SK-N-MC (cell line): ENCODE results near the gene REEP6.

Experiments
- DNase-seq: peaks from one replicate; pipeline ENCODE4 v3.0.0-alpha.2; 2011; ENCODE audit warnings: low read depth, low spot score
- H3K27ac ChIP-seq: fragments of 200-600 bp; sonication (generic); 2 replicates; pipeline ENCODE4 v1.5.1; 2016; ENCODE audit warnings: mixed run types
- H3K36me3 ChIP-seq: fragments of 200-600 bp; sonication (generic); 2 replicates; pipeline ENCODE4 v1.6.1; 2017; ENCODE audit warnings: antibody characterized with exemption, low read length, mixed read lengths; ENCODE audit not compliant: insufficient read depth
- H3K4me3 ChIP-seq: fragments of 200-600 bp; sonication (generic); 2 replicates; pipeline ENCODE4 v1.5.1; 2016
- H3K9ac ChIP-seq: fragments of 200-600 bp; sonication (generic); 2 replicates; pipeline ENCODE4 v1.8.0; 2017; ENCODE audit warnings: mixed run types, mixed read lengths; ENCODE audit not compliant: insufficient read length
- H3K9me3 ChIP-seq: fragments of 200-600 bp; sonication (generic); 2 replicates; pipeline ENCODE4 v1.6.1; 2017; ENCODE audit warnings: low read depth, mild to moderate bottlenecking, antibody characterized with exemption, low read length, moderate library complexity, mixed read lengths
- EZH2 ChIP-seq: fragments of 200-600 bp; sonication (generic); IDR thresholded peaks from one replicate; pipeline ENCODE4 v1.6.1; 2017; ENCODE audit warnings: antibody characterized with exemption
- FOXP2 ChIP-seq: optimal IDR thresholded peaks from 2 replicates; pipeline ENCODE3; 2011; ENCODE audit warnings: mild to moderate bottlenecking, moderate library complexity; ENCODE audit not compliant: insufficient read depth; ENCODE audit errors: extremely low read length, control extremely low read depth
- POLR2AphosphoS5 ChIP-seq: IDR thresholded peaks from 2 replicates; pipeline ENCODE4 v1.6.1; 2012; ENCODE audit warnings: mild to moderate bottlenecking, low read depth, low read length, borderline replicate concordance

The REEP6 gene

GRCh38 chr19:1482361-1483130 lies 8.4 kb upstream of the REEP6 start:
- DNase-seq: no peak

GRCh38 chr19:1483131-1483978 lies 7.6 kb upstream of the REEP6 start:
- H3K36me3 ChIP-seq: no peaks in the 10 kb centered on the region
- H3K9ac ChIP-seq: no peak overlapping the region
- DNase-seq: no peak
- no peaks in the 10 kb centered on the region for H3K9me3 ChIP-seq
- no peak overlapping the region for H3K27ac ChIP-seq
- no peak overlapping the region for H3K4me3 ChIP-seq
- no peak for TF ChIP-seq EZH2
- TF ChIP-seq FOXP2: no peak
- no peak for TF ChIP-seq POLR2AphosphoS5

More at GRCh38 chr19:1482361-1483130, 8.4 kb upstream of the REEP6 start:
- Histone ChIP-seq H3K36me3 (no peaks in the 10 kb centered on the region), H3K4me3 (no peak overlapping the region), H3K9ac (no peak overlapping the region), H3K27ac (no peak overlapping the region), H3K9me3 (no peaks in the 10 kb centered on the region)
- TF ChIP-seq EZH2 (no peak), POLR2AphosphoS5 (no peak), FOXP2 (no peak)

GRCh38 chr19:1483979-1484428 lies 7.0 kb upstream of the REEP6 start:
- H3K36me3 ChIP-seq: no peaks in the 10 kb centered on the region

GRCh38 chr19:1486720-1487575 lies 4.0 kb upstream of the REEP6 start:
- H3K9me3 ChIP-seq: no peaks in the 10 kb centered on the region
- DNase-seq: no peak
- no peak overlapping the region for H3K27ac ChIP-seq
- no peaks in the 10 kb centered on the region for H3K36me3 ChIP-seq
- TF ChIP-seq EZH2 (no peak), FOXP2 (no peak), POLR2AphosphoS5 (no peak)
- no peak overlapping the region for H3K4me3 ChIP-seq
- no peak overlapping the region for H3K9ac ChIP-seq

More at GRCh38 chr19:1483979-1484428, 7.0 kb upstream of the REEP6 start:
- Histone ChIP-seq H3K27ac (no peak overlapping the region), H3K4me3 (no peak overlapping the region), H3K9ac (no peak overlapping the region), H3K9me3 (no peaks in the 10 kb centered on the region)
- no peak for DNase-seq
- no peak for TF ChIP-seq EZH2
- TF ChIP-seq POLR2AphosphoS5: no peak
- no peak for TF ChIP-seq FOXP2

GRCh38 chr19:1487576-1488281 lies 3.3 kb upstream of the REEP6 start:
- DNase-seq: no peak
- no peak for TF ChIP-seq FOXP2
- TF ChIP-seq EZH2: no peak
- TF ChIP-seq POLR2AphosphoS5: no peak
- Histone ChIP-seq H3K36me3 (no peaks in the 10 kb centered on the region), H3K27ac (no peak overlapping the region), H3K4me3 (no peak overlapping the region), H3K9ac (no peak overlapping the region), H3K9me3 (no peaks in the 10 kb centered on the region)

- H3K9me3 ChIP-seq: no peaks in the 10 kb centered on the region
- H3K9ac ChIP-seq: no peak overlapping the region
- no peaks in the 10 kb centered on the region for H3K36me3 ChIP-seq
- H3K4me3 ChIP-seq: no peak overlapping the region
- DNase-seq: no peak
- H3K27ac ChIP-seq: no peak overlapping the region
- no peak for TF ChIP-seq EZH2
- TF ChIP-seq FOXP2: no peak
- TF ChIP-seq POLR2AphosphoS5: no peak
Measured at GRCh38 chr19:1488282-1488601, 2.7 kb upstream of the REEP6 start.

- Histone ChIP-seq H3K9ac (peak overlapping the region; percentile 82), H3K9me3 (no peaks in the 10 kb centered on the region), H3K27ac (peak overlapping the region; percentile 22; the same call in 1 of the 2 replicates), H3K36me3 (no peaks in the 10 kb centered on the region), H3K4me3 (peak overlapping the region; percentile 88)
- TF ChIP-seq POLR2AphosphoS5 (peak; percentile 61; the same call in 1 of the 2 replicates), FOXP2 (no peak)
- no peak for DNase-seq
Measured at GRCh38 chr19:1489463-1490310, 1.3 kb upstream of the REEP6 start.
